GM12878 (cell line): ENCODE results near the gene TLX2. TPM values are rescaled to one million over a fixed set of nuclear protein-coding genes. Genes with fewer than 3 reads are reported as not detected.

Source experiments
- ATAC-seq: fragments of 200-7000 bp; cut with Tn5 transposase; 3 replicates; pipeline ENCODE4 v1.9.1; 2020; ENCODE audit warnings: mild to moderate bottlenecking, moderate library complexity
- BruUV-seq: library from RNA; stranded (reverse); fragments of 400-500 nt; replicated peaks from 2 replicates; lab custom pipeline; 2021; lab: Mats Ljungman, UMichigan
- CTCF ChIA-PET: fragments of 300-600 bp; sonication (Branson Sonifier 250); formaldehyde crosslinking; extraction: SDS; loops from one replicate; lab custom pipeline; 2021; ENCODE audit warnings: inconsistent platforms; lab: Yijun Ruan, JAX
- POLR2A ChIA-PET: fragments of 350-600 bp; formaldehyde crosslinking; extraction: SDS; loops from one replicate; lab custom pipeline; 2021; ENCODE audit warnings: inconsistent platforms; lab: Charles Lee
- RAD21 ChIA-PET: fragments of 300-600 bp; sonication (Branson Sonifier 250); formaldehyde crosslinking; loops from one replicate; lab custom pipeline; 2023; ENCODE audit warnings: antibody characterized with exemption; ENCODE audit not compliant: unreplicated experiment; lab: Charles Lee
- SMC1A ChIA-PET: fragments of 300-600 bp; sonication (Branson Sonifier 250); formaldehyde crosslinking; loops from one replicate; lab custom pipeline; 2023; ENCODE audit not compliant: unreplicated experiment, uncharacterized antibody; lab: Charles Lee
- DNase-seq: peaks from one replicate; pipeline ENCODE4 v3.0.0-alpha.2; 2011; ENCODE audit warnings: low read depth, low spot score
- FAIRE-seq: peaks from 3 replicates; lab custom pipeline; 2011; peaks lifted over from hg19 to GRCh38; lab: Jason Lieb, UNC
- H2AFZ ChIP-seq: 2 replicates; pipeline ENCODE4 v1.6.0; 2011; ENCODE audit warnings: low read depth, low read length, control low read depth; ENCODE audit not compliant: control insufficient read depth
- H3K27ac ChIP-seq: 2 replicates; pipeline ENCODE4 v1.5.1; 2011; ENCODE audit warnings: control low read depth; ENCODE audit not compliant: control insufficient read depth, insufficient read depth
- H3K27me3 ChIP-seq, 2 experiments: replicated peaks in 1 of 2; 2 replicates each; pipeline versions ENCODE4 v1.6.0 to v1.6.1; 2011; ENCODE audit warnings: low read length in 1 of 2; ENCODE audit not compliant: control insufficient read depth in 2 of 2, insufficient read depth in 2 of 2
- H3K36me3 ChIP-seq, 2 experiments: 2 replicates each; pipeline ENCODE4 v1.5.1; 2011; ENCODE audit warnings: low read length in 1 of 2; ENCODE audit not compliant: control insufficient read depth in 2 of 2, insufficient read depth in 2 of 2
- H3K4me1 ChIP-seq: 2 replicates; pipeline ENCODE4 v1.6.1; 2011; ENCODE audit warnings: mild to moderate bottlenecking, low read length, moderate library complexity, mixed read lengths; ENCODE audit not compliant: control insufficient read depth, insufficient read depth
- H3K4me2 ChIP-seq: 2 replicates; pipeline ENCODE4 v1.6.0; 2011; ENCODE audit warnings: control low read depth; ENCODE audit not compliant: control insufficient read depth, insufficient read depth
- H3K4me3 ChIP-seq: fragments of 200-600 bp; sonication (generic); 2 replicates; pipeline ENCODE4 v1.5.1; 2016
- H3K79me2 ChIP-seq: 2 replicates; pipeline ENCODE4 v1.6.0; 2011; ENCODE audit warnings: low read length; ENCODE audit not compliant: control insufficient read depth, insufficient read depth
- H3K9ac ChIP-seq: 2 replicates; pipeline ENCODE4 v1.8.0; 2011; ENCODE audit warnings: low read length, control low read depth, mixed read lengths; ENCODE audit not compliant: control insufficient read depth, insufficient read depth
- H3K9me3 ChIP-seq: replicated peaks from 3 replicates; pipeline ENCODE4 v1.5.1; 2011; ENCODE audit warnings: mild to moderate bottlenecking, low read length; ENCODE audit not compliant: control insufficient read depth, insufficient read depth
- H4K20me1 ChIP-seq: 2 replicates; pipeline ENCODE4 v1.6.0; 2011; ENCODE audit not compliant: control insufficient read depth, insufficient read depth
- BCL3 ChIP-seq: IDR thresholded peaks from 2 replicates; pipeline ENCODE4 v1.6.1; 2011; ENCODE audit warnings: borderline replicate concordance, low read depth, mild to moderate bottlenecking, moderate library complexity, low read length; ENCODE audit not compliant: insufficient read depth, poor library complexity, severe bottlenecking
- CBFB ChIP-seq: IDR thresholded peaks from 2 replicates; pipeline ENCODE4 v1.6.1; 2016; ENCODE audit warnings: antibody characterized with exemption, low read depth
- CEBPB ChIP-seq, 2 experiments: fragments of 150-350 bp in 1 of 2; IDR thresholded peaks; 2 replicates each; pipeline ENCODE4 v1.6.1; 2012 to 2014; ENCODE audit warnings: low read depth in 2 of 2, low read length in 2 of 2, borderline replicate concordance in 1 of 2, inconsistent platforms in 1 of 2
- CREB1 ChIP-seq: IDR thresholded peaks from 2 replicates; pipeline ENCODE4 v1.6.1; 2012; ENCODE audit warnings: low read depth, mild to moderate bottlenecking, inconsistent platforms
- HDAC6 ChIP-seq: fragments of 200-600 bp; sonication (generic); IDR thresholded peaks from one replicate; pipeline ENCODE4 v1.8.0; 2017; ENCODE audit warnings: antibody characterized with exemption; ENCODE audit not compliant: unreplicated experiment
- IRF5 ChIP-seq: fragments of 450-650 bp; IDR thresholded peaks from 2 replicates; pipeline ENCODE4 v1.6.1; 2017; ENCODE audit warnings: borderline replicate concordance
- LARP7 ChIP-seq: fragments of 450-650 bp; IDR thresholded peaks from 2 replicates; pipeline ENCODE4 v1.6.1; 2017; ENCODE audit warnings: mild to moderate bottlenecking
- MTA3 ChIP-seq: IDR thresholded peaks from 2 replicates; pipeline ENCODE4 v1.6.1; 2012; ENCODE audit warnings: low read length, inconsistent platforms, borderline replicate concordance
- NFYA ChIP-seq: IDR thresholded peaks from 2 replicates; pipeline ENCODE4 v1.6.1; 2011; ENCODE audit warnings: low read depth, mild to moderate bottlenecking, low read length, improper control_type of control experiment, borderline replicate concordance
- POLR2A ChIP-seq: IDR thresholded peaks from 2 replicates; pipeline ENCODE4 v1.6.1; 2011; ENCODE audit warnings: low read depth, mild to moderate bottlenecking, low read length
- POLR2AphosphoS5 ChIP-seq: IDR thresholded peaks from 2 replicates; pipeline ENCODE4 v1.6.1; 2011; ENCODE audit warnings: mild to moderate bottlenecking, low read length, inconsistent platforms
- YY1 ChIP-seq: IDR thresholded peaks from 2 replicates; pipeline ENCODE4 v1.6.1; 2011; ENCODE audit warnings: low read depth, mild to moderate bottlenecking, low read length
- WGBS: methylation state at CpG from one replicate; pipeline ENCODE4 v1.1.6; 2016; ENCODE audit warnings: low lambda C conversion rate; ENCODE audit not compliant: insufficient replicate concordance, insufficient coverage; ENCODE audit errors: missing lambda C conversion rate; 5-methylcytosine and 5-hydroxymethylcytosine counted together
- in situ Hi-C: fragments of 300-500 bp; cut with MboI; formaldehyde crosslinking; loops from 9 replicates; pipeline ENCODE4 v1.14.3; 2018; ENCODE audit warnings: mixed read lengths
- intact Hi-C: fragments of 100-400 bp; cut with micrococcal nuclease; formaldehyde crosslinking; loops from one replicate; pipeline ENCODE4 v1.14.2; 2022; ENCODE audit not compliant: unreplicated experiment
- polyA plus RNA-seq, 11 experiments: library from polyadenylated mRNA; depleted of rRNA in 4 of 11; unstranded in 6 of 11; stranded (reverse) in 5 of 11; fragments of >200 nt; fragmentation: Nextera tagmentation in 4 of 11; fragmentation: Illumina TruSeq in 1 of 11; extraction: Ambion mirVana in 4 of 11; extraction: Trizol in 1 of 11; gene quantifications; 1 replicate in 1 of 11; 2 replicates in 10 of 11; pipeline versions ENCODE4 v1.2.1 to v1.2.3, GENCODE V29; 2011 to 2016; ENCODE audit warnings: inconsistent platforms in 2 of 11, missing spikeins in 2 of 11, low read depth in 1 of 11
- total RNA-seq, 4 experiments: library from RNA; depleted of rRNA in 3 of 4; stranded (reverse); fragments of >200 nt in 3 of 4; fragmentation: Illumina TruSeq in 1 of 4; extraction: Trizol in 1 of 4; gene quantifications; 2 replicates each; pipeline versions ENCODE4 v1.2.1 to v1.2.3, GENCODE V29; 2013 to 2021

The TLX2 gene
- total and polyA plus RNA-seq, 10 of the 15 experiments (the other 5 are each of a cell fraction or from before 2014, with no cell fraction given) = 0.06 to 5.5 (median 3.6) TPM; not detected in 1

- peak overlapping the region; percentile 57; the same call in 1 of the 2 replicates for H3K4me3 ChIP-seq
- ChIA-PET SMC1A (no interaction called here), POLR2A (interaction anchor here (0.9 kb wide), 1 partner anchor 79 kb away, joined by 3 read pairs; no protein-coding TSS in a partner anchor), RAD21 (no interaction called here)
- peak overlapping the region; percentile 68 for H2AFZ ChIP-seq
- FAIRE-seq = no peak
- no peaks in the 10 kb centered on the region for H3K79me2 ChIP-seq
- peaks cover 15 to 25% of the 10 kb centered on the region in 2 experiments; a peak in 3 of 4 replicates for H3K27me3 ChIP-seq
- no peaks in the 10 kb centered on the region for H4K20me1 ChIP-seq
- WGBS = 22% methylated on average over 53 of the region's 61 CpGs
- intact Hi-C loops = no loop called here
- peaks cover 0 to 4% of the 10 kb centered on the region in 2 experiments; a peak in 2 of 4 replicates for H3K36me3 ChIP-seq
- BruUV-seq = no TSS peak
- TF ChIP-seq IRF5 (no peak), CREB1 (0 out of 2 replicates have a peak, but pooled peaks have one; percentile 20), YY1 (no peak), CEBPB (IDR thresholded peaks at IDR 0.05; ENCODE audit: borderline replicate concordance in 1 of 2, low read depth in 2 of 2, low read length in 2 of 2) (no peak), LARP7 (no peak), POLR2A (peak; percentile 68), BCL3 (no peak), MTA3 (0 out of 2 replicates have a peak, but pooled peaks have one; percentile 45), HDAC6 (peak; percentile 67), NFYA (no peak), POLR2AphosphoS5 (0 out of 2 replicates have a peak, but pooled peaks have one; percentile 26), CBFB (no peak)
- TF ChIP-seq, all 136 proteins: peak for 5
- no peak overlapping the region for H3K27ac ChIP-seq
- peaks cover 12% of the 10 kb centered on the region for H3K4me1 ChIP-seq
- peak overlapping the region; percentile 46 for H3K4me2 ChIP-seq
- CTCF ChIA-PET = interaction anchor here (0.6 to 13.9 kb wide), 2 partner anchors 15 to 89 kb away, joined by 3 to 231 read pairs; partner anchors contain the start of genes CCDC142 and TTC31
- DNase-seq = no peak
- H3K9ac ChIP-seq = no peak overlapping the region
- in situ Hi-C loops = no loop called here
- ATAC-seq = no peak
- H3K9me3 ChIP-seq = no peaks in the 10 kb centered on the region
Observed at GRCh38 chr2:74497777-74498499, 16.3 kb upstream of the TLX2 start.
